ENCODE results near the gene ZC3H8.

The ZC3H8 gene

DNA sequence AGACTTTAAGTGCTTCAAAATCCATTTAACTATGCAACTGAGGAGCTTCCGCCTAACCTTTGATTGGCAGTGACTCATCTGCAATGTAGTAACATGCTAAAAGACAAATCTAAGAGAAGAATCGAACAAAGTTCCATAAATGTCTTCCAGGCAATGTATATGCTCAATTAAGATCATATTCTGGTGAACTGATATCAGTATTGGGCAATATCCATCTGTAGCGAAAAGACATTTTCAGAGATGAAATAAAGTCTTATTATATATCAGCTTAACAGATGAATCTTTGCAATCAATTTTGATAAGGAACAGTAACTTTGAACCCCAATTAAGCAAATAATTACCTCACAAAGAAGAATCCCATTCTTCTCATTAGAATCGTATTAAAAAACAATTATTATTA, 11.6 kb downstream of the ZC3H8 start:
- Histone ChIP-seq H3K9me3 (ENCODE audit: low read length) (no peaks in the 10 kb centered on the region), H3K36me3 (ENCODE audit: insufficient read depth, low read length) (peaks cover 73% of the 10 kb centered on the region), H3K27me3 (ENCODE audit: insufficient read depth, low read length) (no peaks in the 10 kb centered on the region), H2AFZ (ENCODE audit: low read length) (no peak overlapping the region), H3K79me2 (ENCODE audit: insufficient read depth, low read length) (0 out of 2 replicates have a peak, but pooled peaks cover 4% of the 10 kb centered on the region), H3K4me2 (ENCODE audit: low read length) (no peak overlapping the region), H3K9ac (ENCODE audit: low read length) (no peak overlapping the region), H3F3A (ENCODE audit: insufficient read depth, low read length) (no peaks in the 10 kb centered on the region), H4K20me1 (ENCODE audit: insufficient read depth, low read length) (no peaks in the 10 kb centered on the region), H3K27ac (ENCODE audit: low read depth, low read length, poor library complexity, severe bottlenecking) (no peak overlapping the region), H3K9me2 (ENCODE audit: low read depth, low read length) (no peaks in the 10 kb centered on the region), H3K4me3 (ENCODE audit: low read depth, low read length, poor library complexity, severe bottlenecking) (no peak overlapping the region), H3K4me1 (ENCODE audit: insufficient read depth, low read length, severe bottlenecking) (no peaks in the 10 kb centered on the region)
- TF ChIP-seq EZH2 (IDR thresholded peaks at IDR 0.05; ENCODE audit: borderline replicate concordance, low read length): no peak
- TF ChIP-seq, protein P1, sequence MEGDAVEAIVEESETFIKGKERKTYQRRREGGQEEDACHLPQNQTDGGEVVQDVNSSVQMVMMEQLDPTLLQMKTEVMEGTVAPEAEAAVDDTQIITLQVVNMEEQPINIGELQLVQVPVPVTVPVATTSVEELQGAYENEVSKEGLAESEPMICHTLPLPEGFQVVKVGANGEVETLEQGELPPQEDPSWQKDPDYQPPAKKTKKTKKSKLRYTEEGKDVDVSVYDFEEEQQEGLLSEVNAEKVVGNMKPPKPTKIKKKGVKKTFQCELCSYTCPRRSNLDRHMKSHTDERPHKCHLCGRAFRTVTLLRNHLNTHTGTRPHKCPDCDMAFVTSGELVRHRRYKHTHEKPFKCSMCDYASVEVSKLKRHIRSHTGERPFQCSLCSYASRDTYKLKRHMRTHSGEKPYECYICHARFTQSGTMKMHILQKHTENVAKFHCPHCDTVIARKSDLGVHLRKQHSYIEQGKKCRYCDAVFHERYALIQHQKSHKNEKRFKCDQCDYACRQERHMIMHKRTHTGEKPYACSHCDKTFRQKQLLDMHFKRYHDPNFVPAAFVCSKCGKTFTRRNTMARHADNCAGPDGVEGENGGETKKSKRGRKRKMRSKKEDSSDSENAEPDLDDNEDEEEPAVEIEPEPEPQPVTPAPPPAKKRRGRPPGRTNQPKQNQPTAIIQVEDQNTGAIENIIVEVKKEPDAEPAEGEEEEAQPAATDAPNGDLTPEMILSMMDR (IDR thresholded peaks at IDR 0.05; ENCODE audit: low read length): no peak

GRCh38 chr2:112242384-112242783, 12.5 kb downstream of the ZC3H8 start:
- H3K36me3 ChIP-seq (ENCODE audit: insufficient read depth, low read length): peaks cover 64% of the 10 kb centered on the region
- 0 out of 2 replicates have a peak, but pooled peaks cover 4% of the 10 kb centered on the region for H3K79me2 ChIP-seq (ENCODE audit: insufficient read depth, low read length)
- no peak for TF ChIP-seq EZH2 (IDR thresholded peaks at IDR 0.05; ENCODE audit: borderline replicate concordance, low read length)
- TF ChIP-seq, protein P1 (IDR thresholded peaks at IDR 0.05; ENCODE audit: low read length): no peak

GRCh38 chr2:112239862-112240261, 15.0 kb downstream of the ZC3H8 start:
- Histone ChIP-seq H3K79me2 (ENCODE audit: insufficient read depth, low read length) (0 out of 2 replicates have a peak, but pooled peaks cover 4% of the 10 kb centered on the region), H3K4me1 (ENCODE audit: insufficient read depth, low read length, severe bottlenecking) (no peaks in the 10 kb centered on the region), H3K27ac (ENCODE audit: low read depth, low read length, poor library complexity, severe bottlenecking) (no peak overlapping the region), H3F3A (ENCODE audit: insufficient read depth, low read length) (no peaks in the 10 kb centered on the region), H4K20me1 (ENCODE audit: insufficient read depth, low read length) (no peaks in the 10 kb centered on the region), H3K4me3 (ENCODE audit: low read depth, low read length, poor library complexity, severe bottlenecking) (no peak overlapping the region), H3K4me2 (ENCODE audit: low read length) (no peak overlapping the region), H3K36me3 (ENCODE audit: insufficient read depth, low read length) (peaks cover 57% of the 10 kb centered on the region), H3K9me3 (ENCODE audit: low read length) (no peaks in the 10 kb centered on the region), H3K9ac (ENCODE audit: low read length) (no peak overlapping the region), H3K9me2 (ENCODE audit: low read depth, low read length) (no peaks in the 10 kb centered on the region), H2AFZ (ENCODE audit: low read length) (no peak overlapping the region), H3K27me3 (ENCODE audit: insufficient read depth, low read length) (no peaks in the 10 kb centered on the region)
- TF ChIP-seq, protein P1 (IDR thresholded peaks at IDR 0.05; ENCODE audit: low read length): no peak
- TF ChIP-seq EZH2 (IDR thresholded peaks at IDR 0.05; ENCODE audit: borderline replicate concordance, low read length): no peak

More at GRCh38 chr2:112242384-112242783, 12.5 kb downstream of the ZC3H8 start:
- H4K20me1 ChIP-seq (ENCODE audit: insufficient read depth, low read length): no peaks in the 10 kb centered on the region
- no peaks in the 10 kb centered on the region for H3K4me1 ChIP-seq (ENCODE audit: insufficient read depth, low read length, severe bottlenecking)
- H2AFZ ChIP-seq (ENCODE audit: low read length): no peak overlapping the region
- no peaks in the 10 kb centered on the region for H3K9me3 ChIP-seq (ENCODE audit: low read length)
- no peak overlapping the region for H3K27ac ChIP-seq (ENCODE audit: low read depth, low read length, poor library complexity, severe bottlenecking)
- H3F3A ChIP-seq (ENCODE audit: insufficient read depth, low read length): no peaks in the 10 kb centered on the region
- H3K4me2 ChIP-seq (ENCODE audit: low read length): no peak overlapping the region
- no peaks in the 10 kb centered on the region for H3K27me3 ChIP-seq (ENCODE audit: insufficient read depth, low read length)
- H3K9me2 ChIP-seq (ENCODE audit: low read depth, low read length): no peaks in the 10 kb centered on the region
- H3K9ac ChIP-seq (ENCODE audit: low read length): no peak overlapping the region
- no peak overlapping the region for H3K4me3 ChIP-seq (ENCODE audit: low read depth, low read length, poor library complexity, severe bottlenecking)
